GOT3 (cell line): ENCODE data around the gene TSPAN3.

Source experiments
- DNase-seq: peaks from one replicate; lab custom pipeline; 2025; ENCODE audit warnings: mixed read lengths; lab: John Stamatoyannopoulos, UW

TSPAN3 gene

DNA sequence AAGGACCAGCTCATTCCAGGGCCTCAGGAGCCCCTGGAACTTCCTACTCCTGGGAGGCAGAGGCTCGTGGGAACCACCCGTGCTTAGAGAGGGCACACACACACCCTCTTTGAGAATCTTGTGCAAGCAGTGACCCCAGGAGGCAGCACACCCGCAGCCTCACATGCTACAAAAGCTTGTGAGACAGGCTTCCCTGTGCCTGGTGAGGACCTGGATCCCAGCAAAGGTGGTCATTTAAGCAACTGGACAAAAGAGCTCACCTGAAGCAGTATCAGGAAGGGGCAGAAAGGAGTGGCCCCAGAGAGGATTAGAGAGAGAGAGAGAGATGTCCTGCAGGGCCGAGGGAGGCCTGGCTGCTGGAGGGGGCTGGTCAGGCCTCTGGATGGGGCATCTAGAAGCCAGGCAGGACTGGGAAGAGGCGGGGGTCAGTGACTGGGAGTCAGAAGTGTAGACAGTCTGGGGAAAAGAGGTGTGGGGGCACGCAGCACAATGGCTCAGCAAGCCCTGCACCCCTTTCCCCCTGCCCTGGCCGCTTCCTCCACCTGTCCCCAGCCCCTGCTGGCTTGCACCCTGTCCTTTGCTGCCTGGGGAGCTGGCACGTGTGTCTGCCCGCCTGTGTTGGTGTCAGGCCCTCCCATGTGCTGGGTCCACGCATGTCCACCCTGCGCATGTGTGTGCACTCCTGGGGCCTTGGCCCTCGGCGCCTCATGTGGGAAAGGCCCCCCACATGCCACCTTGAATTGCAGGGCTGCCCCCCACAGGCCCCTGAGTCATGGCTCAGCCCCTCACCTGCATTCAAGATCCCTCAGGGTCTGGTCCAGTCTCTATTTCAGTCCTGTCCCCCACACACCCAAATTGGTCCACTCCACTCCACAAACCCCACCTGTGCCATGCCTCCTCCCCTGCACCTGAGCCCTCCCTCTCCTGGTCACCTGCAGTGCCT, 36.9 kb downstream of the TSPAN3 start:
- DNase-seq = no peak

DNA sequence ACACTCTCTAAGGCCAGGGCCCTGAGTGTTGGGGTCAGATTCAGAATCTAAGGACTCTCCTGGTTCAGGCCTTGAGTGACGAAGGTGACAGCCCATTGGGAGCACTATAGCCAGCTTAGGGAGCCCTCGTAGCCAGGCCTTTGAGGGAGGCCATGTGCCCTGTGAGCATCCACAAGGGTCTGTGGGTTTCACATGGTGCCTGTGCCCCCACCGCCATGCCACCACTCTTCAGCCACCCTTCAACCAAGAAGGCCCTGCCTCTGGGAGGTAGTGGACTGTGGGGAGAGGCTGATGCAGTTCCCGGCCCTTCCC, 37.5 kb downstream of the TSPAN3 start:
- no peak for DNase-seq

DNA sequence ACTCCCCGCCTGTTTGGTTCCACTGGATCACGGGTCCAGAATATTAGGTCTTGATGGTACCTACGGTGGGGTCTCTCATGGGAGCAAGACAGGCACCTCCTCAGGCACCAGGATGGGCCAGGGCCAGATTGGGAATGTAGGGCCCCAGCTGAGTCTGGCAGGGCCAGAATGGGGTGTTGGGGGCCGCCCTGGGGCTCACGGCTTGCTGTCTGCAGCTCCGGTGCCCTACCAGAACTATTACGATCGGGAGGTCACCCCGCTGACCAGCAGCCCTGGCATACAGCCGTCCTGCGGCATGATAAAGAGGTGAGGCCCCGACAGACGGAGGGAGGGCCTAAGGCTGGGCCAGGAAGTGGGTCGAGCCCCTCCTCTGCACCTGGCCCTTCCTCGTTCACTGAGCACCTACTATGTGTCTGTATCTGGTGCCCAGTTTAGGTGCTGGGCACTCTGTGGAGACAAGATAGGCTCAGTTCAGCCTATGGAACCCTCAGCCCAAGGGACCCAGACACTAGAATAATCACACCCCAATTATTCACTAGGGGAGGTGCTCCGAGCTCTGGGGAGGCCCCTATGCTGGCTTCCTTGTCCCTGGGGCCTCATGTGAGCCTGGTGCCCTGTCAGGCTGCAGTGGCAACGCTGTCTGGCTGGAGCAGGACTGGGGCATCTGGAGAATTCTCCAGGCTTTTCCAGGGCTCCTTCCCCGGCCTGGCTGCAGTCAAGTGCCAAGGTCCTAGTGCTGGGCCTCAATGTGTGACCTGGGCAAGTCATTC, 38.1 kb downstream of the TSPAN3 start:
- no peak for DNase-seq

DNA sequence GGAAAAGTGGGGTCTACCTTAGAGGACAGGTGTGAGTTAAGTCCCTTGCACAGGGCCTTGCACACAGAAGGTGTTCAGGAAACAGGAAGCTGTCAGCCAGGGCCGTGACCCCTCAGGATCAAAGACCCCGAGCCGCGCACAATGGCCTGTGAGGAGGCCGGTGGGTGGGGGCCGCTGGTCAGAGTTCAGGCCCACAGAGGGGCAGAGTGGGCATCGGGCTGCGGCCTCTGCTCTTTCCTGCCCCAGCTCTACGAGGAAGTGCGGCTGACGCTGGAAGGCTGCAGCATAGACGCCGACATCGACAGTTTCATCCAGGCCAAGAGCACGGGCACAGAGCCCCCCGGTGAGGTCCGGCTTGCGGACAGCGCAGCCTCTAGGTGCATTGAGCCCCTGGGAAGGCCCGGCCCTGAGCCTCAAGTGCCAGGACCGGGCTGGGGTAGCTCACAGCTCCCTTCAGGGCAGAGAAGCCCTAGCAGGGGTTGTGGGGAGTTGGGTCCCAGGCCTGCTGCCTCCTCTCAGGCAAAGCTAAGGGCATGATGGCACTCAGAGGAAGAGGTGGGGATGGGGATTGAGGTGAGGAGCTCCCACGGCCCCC, 38.8 kb downstream of the TSPAN3 start:
- no peak for DNase-seq

DNA sequence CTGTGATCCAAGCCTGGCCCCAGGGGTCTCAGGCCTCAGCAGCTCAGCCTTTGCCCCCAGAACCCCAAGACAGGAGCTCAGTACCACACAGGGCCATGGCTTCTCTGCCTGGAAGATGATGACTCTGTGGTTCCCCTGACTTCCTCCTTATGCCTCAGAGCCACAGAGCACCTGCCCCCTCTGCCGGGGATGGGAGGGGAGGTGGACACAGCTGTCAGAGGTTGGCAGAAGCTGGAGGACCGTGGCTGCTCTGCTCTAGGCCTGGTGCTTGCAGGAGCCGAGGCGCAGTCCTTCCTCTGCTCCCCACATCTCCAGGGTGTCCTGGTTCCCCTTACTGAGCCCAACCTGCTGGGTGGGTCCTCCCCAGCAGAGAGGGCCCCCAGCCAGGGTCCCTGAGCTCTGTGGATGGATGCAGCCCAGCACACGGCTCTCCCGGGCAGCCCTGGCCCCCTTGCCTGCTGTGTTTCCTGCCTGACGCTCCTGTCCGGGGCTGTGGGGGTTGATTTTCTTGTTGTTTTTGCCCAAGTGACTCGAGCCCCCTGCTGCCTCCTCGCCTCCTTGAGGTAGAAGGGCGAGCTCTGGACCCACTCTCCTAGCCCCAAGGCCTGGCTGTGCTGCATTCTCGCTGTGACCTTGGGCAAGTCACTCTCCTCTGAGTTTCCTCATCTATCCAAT, 39.4 kb downstream of the TSPAN3 start:
- no peak for DNase-seq

DNA sequence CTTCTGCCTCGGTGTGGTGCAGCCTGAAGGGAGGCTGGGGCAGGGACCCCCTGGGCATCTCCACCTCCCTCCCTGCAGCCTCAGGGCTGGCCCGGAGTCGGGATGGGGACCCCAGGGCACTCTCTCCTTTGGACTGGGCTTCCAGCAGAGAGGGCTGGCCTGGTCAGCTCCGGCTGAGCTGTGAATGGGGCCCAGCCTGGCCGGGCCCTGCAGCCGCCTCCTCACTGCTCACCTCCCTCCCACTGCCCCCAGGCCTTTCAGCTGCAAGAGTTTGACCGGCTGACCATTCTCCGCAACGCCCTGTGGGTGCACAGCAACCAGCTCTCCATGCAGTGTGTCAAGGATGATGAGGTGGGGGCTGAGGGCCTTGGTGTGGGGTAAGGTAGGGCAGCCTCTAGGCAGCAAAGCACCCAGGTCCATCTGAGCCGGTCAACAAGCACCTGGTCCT, 40.0 kb downstream of the TSPAN3 start:
- DNase-seq = no peak

DNA sequence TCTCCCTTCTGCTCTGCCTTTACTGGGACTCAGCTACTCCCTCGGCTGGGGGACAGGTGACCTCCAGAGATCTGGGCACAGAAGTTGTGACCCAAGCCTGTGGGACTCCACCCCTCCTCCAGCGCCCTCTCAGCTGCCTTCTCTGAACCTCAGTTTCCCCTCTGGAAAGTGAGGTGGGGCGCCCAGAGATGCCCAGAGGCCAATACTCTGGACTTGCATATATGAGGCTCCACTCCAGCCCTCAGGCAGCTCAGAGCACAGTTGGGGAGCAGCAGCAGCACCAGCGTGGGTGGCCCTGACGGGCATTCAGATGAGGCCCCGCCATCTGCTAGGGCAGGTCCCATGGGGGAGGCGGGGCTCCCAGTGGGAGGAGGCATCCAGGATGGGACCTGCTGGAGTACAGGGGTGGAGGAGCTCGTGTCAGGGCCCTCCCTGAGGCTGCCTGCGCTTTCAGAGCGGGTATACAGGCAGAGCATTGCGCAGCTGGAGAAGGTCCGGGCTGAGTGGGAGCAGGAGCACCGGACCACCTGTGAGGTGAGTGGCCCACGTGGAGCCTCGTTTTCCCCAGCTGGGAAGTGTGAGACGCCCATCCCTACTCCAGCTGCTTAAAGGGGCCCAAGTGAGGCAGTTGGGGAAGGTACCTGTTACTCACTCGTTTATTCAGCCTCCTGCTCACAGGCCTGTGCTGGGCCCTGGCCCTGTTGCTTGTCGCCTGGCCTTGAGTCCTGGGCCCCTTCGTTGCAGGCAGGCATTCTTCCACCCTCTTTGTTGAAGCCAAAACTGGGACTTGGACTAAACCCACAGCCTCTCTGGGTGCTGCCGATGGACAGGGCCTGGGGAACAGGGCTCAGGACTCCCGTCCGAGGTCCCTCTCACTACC, 40.6 kb downstream of the TSPAN3 start:
- no peak for DNase-seq

DNA sequence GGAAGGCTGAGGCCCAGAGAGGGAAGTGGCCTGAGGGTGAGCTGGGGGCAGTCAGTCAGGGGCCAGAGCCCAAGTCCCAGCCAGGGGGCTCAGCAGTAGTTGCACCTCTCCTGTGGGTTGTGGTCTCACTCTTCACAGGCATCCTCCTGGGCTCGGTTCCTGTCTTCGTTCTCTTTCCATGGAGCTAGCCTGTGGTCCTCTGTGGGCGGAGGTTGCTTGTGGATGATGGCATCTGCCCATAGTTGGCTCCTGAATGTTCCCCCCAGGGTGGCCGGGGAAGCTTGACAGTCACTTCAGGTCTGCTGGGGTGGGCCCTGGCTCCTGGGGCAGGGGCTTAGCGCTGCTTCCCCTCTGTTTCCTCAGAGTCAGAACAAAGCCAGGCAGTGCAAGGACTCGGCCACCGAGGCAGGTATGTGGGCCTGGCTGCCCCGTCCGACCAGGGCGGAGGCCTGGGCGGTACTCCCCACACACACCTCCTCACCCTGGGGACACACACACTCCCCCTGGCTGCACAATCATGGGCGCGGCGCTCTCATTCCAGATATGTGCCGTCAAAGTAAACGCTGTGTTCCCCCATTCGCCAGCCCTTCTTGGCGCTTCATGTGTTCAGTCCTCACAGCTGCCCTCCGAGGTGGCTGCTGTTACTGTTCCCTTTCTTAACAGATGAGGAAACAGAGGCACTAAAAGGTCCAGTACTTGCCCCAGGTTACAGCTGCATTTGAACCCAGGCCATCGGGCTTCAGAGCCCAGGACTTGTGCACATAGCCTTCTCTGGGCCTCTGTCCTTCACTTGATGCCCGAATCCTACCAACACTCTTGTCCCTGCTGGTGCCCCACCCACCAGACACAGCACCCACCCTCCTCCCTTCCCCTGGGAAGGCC, 41.5 kb downstream of the TSPAN3 start:
- no peak for DNase-seq

DNA sequence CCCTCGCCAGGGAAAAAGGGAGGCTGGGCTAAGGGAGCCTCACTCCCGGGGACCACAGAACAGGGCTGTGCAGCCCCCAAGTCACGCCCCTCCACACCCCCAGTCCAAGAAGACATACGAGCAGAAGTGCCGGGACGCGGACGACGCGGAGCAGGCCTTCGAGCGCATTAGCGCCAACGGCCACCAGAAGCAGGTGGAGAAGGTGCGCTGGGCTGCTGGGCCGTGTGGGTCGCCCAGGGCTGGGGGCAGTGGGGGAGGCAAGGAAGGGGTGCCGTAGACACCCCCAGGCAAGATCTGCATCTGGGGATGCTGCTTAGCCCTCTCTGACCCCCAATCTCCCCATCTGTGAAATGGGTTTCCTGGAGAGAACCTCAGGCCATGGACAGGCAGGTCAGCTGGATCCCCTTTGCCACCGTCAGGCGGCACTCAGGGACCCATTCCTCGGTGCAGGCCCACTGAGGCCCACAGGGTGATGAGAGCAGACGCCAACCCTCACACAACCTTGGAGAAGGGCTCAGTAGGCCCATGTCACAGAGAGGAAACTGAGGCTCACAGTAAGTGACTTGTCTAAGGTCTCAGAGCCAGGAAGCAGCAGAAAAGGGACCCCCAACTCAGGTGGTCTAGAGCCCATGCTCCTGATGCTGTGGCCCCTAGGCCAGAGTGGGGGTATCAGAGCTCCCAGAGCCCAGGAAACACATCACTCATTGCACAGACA, 42.3 kb downstream of the TSPAN3 start:
- DNase-seq = no peak

DNA sequence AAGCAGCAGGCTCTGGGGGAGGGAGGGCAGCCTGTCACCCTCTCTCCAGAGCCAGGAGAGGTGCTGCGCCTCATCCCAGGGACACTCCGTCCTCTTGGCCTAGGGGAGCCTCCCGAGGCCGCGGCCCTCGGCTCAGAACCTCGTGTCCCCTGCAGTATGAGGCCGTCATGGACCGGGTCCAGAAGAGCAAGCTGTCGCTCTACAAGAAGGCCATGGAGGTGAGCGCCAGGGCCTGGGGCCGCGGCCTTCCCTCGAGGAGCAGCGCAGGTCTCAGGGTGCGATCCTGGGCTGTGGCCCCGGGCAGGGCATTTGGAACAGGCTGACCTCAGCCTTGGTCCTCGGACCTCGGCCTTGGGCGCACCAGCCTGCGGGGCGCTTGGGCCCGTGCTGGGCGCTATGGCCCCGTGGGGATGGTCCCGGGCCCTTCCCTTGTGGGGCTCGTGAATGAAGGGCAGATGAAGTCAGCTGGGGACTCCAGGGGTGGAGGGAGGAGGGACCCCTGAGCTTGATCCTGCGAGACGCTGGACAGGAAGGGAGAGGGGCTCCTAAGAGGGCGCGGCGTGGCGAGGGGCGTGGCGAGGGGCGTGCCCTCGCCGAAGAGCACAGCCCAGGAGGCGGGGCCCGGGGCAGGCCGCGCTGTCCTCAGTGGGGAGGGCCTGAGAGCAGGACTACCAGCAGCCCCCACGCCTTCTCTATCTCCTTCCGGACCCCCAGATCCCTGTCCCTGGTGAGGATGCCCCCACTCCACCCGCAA, 43.0 kb downstream of the TSPAN3 start:
- DNase-seq = no peak

DNA sequence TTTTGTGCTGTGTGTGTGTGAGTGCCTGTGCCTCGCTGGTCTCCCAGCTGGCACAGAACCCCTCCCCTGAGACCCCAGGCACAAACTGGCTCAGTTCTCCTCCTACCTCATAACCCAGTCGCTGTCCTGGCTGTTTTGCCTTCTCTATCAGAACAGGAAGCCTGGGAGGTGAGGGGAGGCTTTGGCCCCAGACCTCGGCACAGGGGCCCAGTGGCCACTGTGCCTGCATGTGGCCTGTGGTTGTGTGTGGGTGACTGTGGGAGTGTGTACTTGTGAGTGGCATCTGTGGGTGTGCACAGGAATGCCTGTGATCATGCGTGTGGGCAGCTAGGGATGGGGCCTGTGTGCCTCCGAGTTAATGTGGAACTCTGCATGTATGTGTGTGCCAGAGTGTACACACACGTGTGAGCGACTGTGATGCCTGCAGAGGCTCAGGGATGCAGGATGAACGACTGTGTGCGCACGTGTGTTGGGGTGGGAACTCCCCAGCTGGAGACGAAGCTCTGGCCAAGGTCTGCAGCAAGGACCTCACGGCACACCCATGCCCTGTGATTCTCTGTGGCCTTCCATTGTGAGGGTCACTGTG, 43.7 kb downstream of the TSPAN3 start:
- no peak for DNase-seq

DNA sequence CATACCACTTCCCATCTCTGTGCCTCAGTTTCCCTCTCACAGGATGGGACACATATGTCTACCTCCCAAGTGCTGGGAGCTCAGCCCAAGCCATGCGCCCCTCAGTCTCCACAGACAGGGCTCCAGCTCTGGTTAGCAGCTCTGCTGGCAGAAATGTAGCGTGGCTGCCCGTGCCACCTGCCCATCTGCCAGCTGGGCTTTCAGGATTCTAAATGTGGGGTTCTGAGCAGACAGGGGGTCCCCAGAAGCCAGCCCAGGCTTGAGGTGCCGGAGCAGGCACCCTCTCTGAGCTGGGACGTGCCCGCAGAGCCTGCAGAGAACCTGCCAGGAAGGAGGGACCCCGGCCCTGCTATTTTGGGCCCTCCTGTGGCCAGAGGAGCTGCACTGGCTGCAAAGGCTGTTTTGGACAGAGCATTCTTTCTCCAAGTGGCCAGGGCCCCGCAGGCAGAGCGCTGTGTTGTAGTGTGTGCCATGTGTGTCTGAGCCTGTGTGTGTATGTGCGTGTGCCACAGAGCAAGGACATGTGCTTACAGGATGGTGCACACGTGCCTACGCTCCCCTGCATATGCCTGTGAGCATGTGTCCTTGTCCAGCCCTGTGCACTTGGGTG, 44.3 kb downstream of the TSPAN3 start:
- DNase-seq = no peak

DNA sequence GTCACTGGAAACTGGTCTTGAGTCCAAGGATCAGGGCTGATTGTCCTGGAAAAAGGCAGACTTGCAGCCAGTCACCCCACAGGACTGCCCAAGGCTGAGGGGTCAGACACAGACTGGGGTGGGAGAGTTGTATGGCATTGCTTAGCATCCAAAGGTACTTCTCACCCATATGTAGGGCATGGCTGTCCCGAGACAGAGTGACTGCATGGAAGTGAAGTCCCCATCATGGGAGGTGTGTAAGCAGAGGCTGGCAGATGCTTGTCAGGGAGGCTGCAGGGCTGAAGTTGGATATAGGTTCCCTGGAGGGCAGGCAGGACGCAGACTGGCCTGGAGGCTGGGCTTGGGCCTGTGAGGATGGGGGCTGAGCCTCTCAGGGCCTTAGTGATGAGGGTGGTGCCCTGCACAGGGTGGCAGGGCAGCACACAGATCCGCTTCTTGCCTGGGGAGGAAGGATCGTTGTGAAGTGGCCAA, 44.9 kb downstream of the TSPAN3 start:
- no peak for DNase-seq

DNA sequence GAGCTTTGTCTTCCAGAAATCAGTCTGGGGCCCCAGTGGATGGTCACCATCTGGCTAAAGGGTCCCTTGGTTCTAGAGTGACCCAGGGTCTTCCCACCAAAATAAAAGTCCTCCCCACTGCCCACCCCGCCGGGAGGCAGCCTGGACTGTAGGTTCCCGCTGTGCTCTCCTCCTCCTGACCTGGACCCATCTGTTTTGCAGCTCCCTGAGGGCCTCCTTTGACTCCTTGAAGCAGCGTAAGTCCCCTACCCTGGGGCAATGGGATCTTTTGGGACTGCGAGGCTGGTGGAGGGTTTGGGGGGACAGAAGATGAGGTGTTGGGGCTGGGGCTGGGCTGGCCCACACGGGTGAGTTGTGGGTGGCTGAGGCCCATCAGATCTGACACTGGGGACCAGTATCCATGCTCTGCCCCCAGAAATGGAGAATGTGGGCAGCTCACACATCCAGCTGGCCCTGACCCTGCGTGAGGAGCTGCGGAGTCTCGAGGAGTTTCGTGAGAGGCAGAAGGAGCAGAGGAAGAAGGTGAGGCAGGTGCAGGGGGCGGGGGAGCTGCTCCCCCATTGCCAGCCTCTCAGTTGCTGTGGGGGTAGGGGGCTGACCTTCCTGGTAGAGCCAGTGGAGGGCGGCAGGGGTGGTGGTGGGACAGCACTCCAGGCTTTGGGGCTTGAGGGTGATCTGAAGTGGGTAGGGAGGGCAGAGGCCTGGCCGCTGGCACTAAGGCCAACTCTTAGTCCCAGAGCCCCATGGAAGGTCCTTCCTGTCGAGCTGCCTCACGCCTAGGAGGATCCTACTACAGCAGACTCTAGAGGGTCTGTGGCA, 45.6 kb downstream of the TSPAN3 start:
- DNase-seq = no peak

DNA sequence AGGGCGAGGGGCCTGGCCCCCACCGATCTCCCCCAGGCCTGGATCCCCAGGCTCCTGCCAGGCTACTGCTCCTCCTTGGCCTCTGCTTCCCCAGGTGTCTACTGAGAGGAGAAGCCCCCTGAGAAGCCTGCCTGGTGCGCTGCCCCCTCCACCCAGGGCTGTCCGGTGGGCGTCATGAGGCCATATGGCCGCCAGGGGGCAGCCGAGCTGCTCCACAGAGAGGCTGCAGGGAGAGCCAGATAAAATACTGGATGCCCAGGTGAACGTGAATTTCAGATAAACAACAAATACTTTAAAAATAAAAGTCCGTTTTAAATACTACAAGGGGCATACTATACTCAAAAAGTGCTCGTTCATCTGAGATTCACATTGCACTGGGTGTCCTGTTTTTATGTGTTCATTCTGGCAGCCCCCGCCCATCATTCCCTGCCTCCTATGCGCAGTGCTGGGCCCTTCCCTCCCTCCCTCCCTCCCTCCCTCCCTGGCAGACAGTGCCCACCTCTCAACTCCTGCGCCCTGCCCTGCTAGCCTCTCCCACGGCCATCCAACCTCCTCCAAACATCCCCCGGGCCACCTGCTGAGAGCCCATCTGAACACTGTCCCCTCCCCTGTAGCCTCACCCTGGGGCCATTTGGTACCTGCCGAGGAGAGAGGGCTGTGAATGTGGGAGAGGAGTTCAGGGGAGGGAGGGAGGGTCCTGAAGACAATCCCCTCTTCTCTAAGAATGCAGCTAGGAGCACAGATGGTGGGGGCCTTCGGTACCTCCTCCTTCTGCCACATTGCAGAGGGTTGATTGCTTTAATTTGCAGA, 46.4 kb downstream of the TSPAN3 start:
- no peak for DNase-seq
